ENCODE measurements around the gene HIVEP3. TPM values are rescaled to one million over a fixed set of nuclear protein-coding genes. Genes with fewer than 3 reads are reported as not detected.

Gene HIVEP3
- total and polyA plus RNA-seq, 5 donors, result 6.3 to 7.9 (median 7.2) TPM

GRCh38 chr1:41872074-41872473 is 46.6 kb downstream of the HIVEP3 start:
- Histone ChIP-seq H3K4me3 (ENCODE audit: low read length) (no peak overlapping the region), H3K9me3 (ENCODE audit: control insufficient read depth, low read length) (no peaks in the 10 kb centered on the region), H3K27ac (ENCODE audit: low read length) (no peak overlapping the region), H3K4me1 (ENCODE audit: control insufficient read depth, insufficient read depth, low read length) (peaks cover 10% of the 10 kb centered on the region), H3K27me3 (ENCODE audit: control insufficient read depth, insufficient read depth) (no peaks in the 10 kb centered on the region)
- ATAC-seq, result no peak
- WGBS, result 79% methylated on average over 4 of the region's 4 CpGs
- DNase-seq, result no peak
- intact Hi-C loops (cut with DNase I), result no loop called here

- Histone ChIP-seq H3K9me3 (ENCODE audit: control insufficient read depth, low read length) (no peaks in the 10 kb centered on the region), H3K27ac (ENCODE audit: low read length) (no peak overlapping the region), H3K4me1 (ENCODE audit: control insufficient read depth, insufficient read depth, low read length) (peaks cover 7% of the 10 kb centered on the region), H3K4me3 (ENCODE audit: low read length) (no peak overlapping the region), H3K27me3 (ENCODE audit: control insufficient read depth, insufficient read depth) (no peaks in the 10 kb centered on the region)
- DNase-seq (no peak), ATAC-seq (peak in 1 of 2 donors; percentile 74)
- WGBS, result 55% methylated on average over 7 of the region's 7 CpGs
- intact Hi-C loops (cut with DNase I), result no loop called here
These were observed 48.6 kb downstream of the HIVEP3 start for GRCh38 chr1:41870076-41870562.

- ATAC-seq (no peak), DNase-seq (no peak)
- H3K27me3 ChIP-seq (ENCODE audit: control insufficient read depth, insufficient read depth), result no peaks in the 10 kb centered on the region
- H3K4me3 ChIP-seq (ENCODE audit: low read length), result no peak overlapping the region
- no peak overlapping the region for H3K27ac ChIP-seq (ENCODE audit: low read length)
- H3K4me1 ChIP-seq (ENCODE audit: control insufficient read depth, insufficient read depth, low read length), result peaks cover 5% of the 10 kb centered on the region
- no peaks in the 10 kb centered on the region for H3K9me3 ChIP-seq (ENCODE audit: control insufficient read depth, low read length)
- intact Hi-C loops (cut with DNase I), result no loop called here
- 89% methylated on average over 6 of the region's 6 CpGs for WGBS
These were observed 50.3 kb downstream of the HIVEP3 start for GRCh38 chr1:41868241-41868998.

GRCh38 chr1:41866285-41866684 is 52.4 kb downstream of the HIVEP3 start:
- Histone ChIP-seq H3K4me3 (ENCODE audit: low read length) (no peak overlapping the region), H3K9me3 (ENCODE audit: control insufficient read depth, low read length) (no peaks in the 10 kb centered on the region), H3K27ac (ENCODE audit: low read length) (no peak overlapping the region), H3K4me1 (ENCODE audit: control insufficient read depth, insufficient read depth, low read length) (peaks cover 5% of the 10 kb centered on the region), H3K27me3 (ENCODE audit: control insufficient read depth, insufficient read depth) (no peaks in the 10 kb centered on the region)
- no peak for DNase-seq
- intact Hi-C loops (cut with DNase I), result no loop called here
- WGBS, result 68% methylated on average over 2 of the region's 2 CpGs
- peak in 1 of 2 donors; percentile 47 for ATAC-seq

- peaks cover 2% of the 10 kb centered on the region for H3K4me1 ChIP-seq (ENCODE audit: control insufficient read depth, insufficient read depth, low read length)
- H3K27me3 ChIP-seq (ENCODE audit: control insufficient read depth, insufficient read depth), result no peaks in the 10 kb centered on the region
- 61% methylated on average over 4 of the region's 4 CpGs for WGBS
- H3K9me3 ChIP-seq (ENCODE audit: control insufficient read depth, low read length), result no peaks in the 10 kb centered on the region
- H3K27ac ChIP-seq (ENCODE audit: low read length), result no peak overlapping the region
- DNase-seq (no peak), ATAC-seq (no peak)
- intact Hi-C loops (cut with DNase I), result no loop called here
- H3K4me3 ChIP-seq (ENCODE audit: low read length), result no peak overlapping the region
These were observed 54.2 kb downstream of the HIVEP3 start for GRCh38 chr1:41864471-41865040.

GRCh38 chr1:41863718-41864117 is 55.0 kb downstream of the HIVEP3 start:
- Histone ChIP-seq H3K4me3 (ENCODE audit: low read length) (no peak overlapping the region), H3K9me3 (ENCODE audit: control insufficient read depth, low read length) (no peaks in the 10 kb centered on the region), H3K27ac (ENCODE audit: low read length) (no peak overlapping the region), H3K4me1 (ENCODE audit: control insufficient read depth, insufficient read depth, low read length) (peaks cover 2% of the 10 kb centered on the region), H3K27me3 (ENCODE audit: control insufficient read depth, insufficient read depth) (no peaks in the 10 kb centered on the region)
- DNase-seq (no peak), ATAC-seq (no peak)
- WGBS, result 85% methylated on average over 4 of the region's 4 CpGs
- intact Hi-C loops (cut with DNase I), result no loop called here

- H3K27ac ChIP-seq (ENCODE audit: low read length), result no peak overlapping the region
- no peak for DNase-seq
- H3K4me1 ChIP-seq (ENCODE audit: control insufficient read depth, insufficient read depth, low read length), result peaks cover 2% of the 10 kb centered on the region
- no peaks in the 10 kb centered on the region for H3K9me3 ChIP-seq (ENCODE audit: control insufficient read depth, low read length)
- 69% methylated on average over 7 of the region's 7 CpGs for WGBS
- H3K27me3 ChIP-seq (ENCODE audit: control insufficient read depth, insufficient read depth), result no peaks in the 10 kb centered on the region
- no peak overlapping the region for H3K4me3 ChIP-seq (ENCODE audit: low read length)
- ATAC-seq, result no peak
- intact Hi-C loops (cut with DNase I), result no loop called here
These were observed 56.1 kb downstream of the HIVEP3 start for GRCh38 chr1:41862384-41863221.

- no peak overlapping the region for H3K27ac ChIP-seq (ENCODE audit: low read length)
- H3K4me3 ChIP-seq (ENCODE audit: low read length), result no peak overlapping the region
- no peaks in the 10 kb centered on the region for H3K27me3 ChIP-seq (ENCODE audit: control insufficient read depth, insufficient read depth)
- ATAC-seq (no peak), DNase-seq (no peak)
- H3K4me1 ChIP-seq (ENCODE audit: control insufficient read depth, insufficient read depth, low read length), result peaks cover 2% of the 10 kb centered on the region
- H3K9me3 ChIP-seq (ENCODE audit: control insufficient read depth, low read length), result no peaks in the 10 kb centered on the region
- intact Hi-C loops (cut with DNase I), result no loop called here
- whole genome bisulfite sequencing, result 73% methylated on average over 13 of the region's 13 CpGs
These were observed 57.0 kb downstream of the HIVEP3 start for GRCh38 chr1:41861535-41862383.

GRCh38 chr1:41860771-41861170 is 58.0 kb downstream of the HIVEP3 start:
- peaks cover 2% of the 10 kb centered on the region for H3K4me1 ChIP-seq (ENCODE audit: control insufficient read depth, insufficient read depth, low read length)
- DNase-seq, result no peak
- H3K9me3 ChIP-seq (ENCODE audit: control insufficient read depth, low read length), result no peaks in the 10 kb centered on the region
- ATAC-seq, result no peak
- H3K4me3 ChIP-seq (ENCODE audit: low read length), result no peak overlapping the region
- intact Hi-C loops (cut with DNase I), result no loop called here
- no peaks in the 10 kb centered on the region for H3K27me3 ChIP-seq (ENCODE audit: control insufficient read depth, insufficient read depth)
- H3K27ac ChIP-seq (ENCODE audit: low read length), result no peak overlapping the region
- WGBS, result 74% methylated on average over 8 of the region's 8 CpGs

GRCh38 chr1:41860214-41860613 is 58.5 kb downstream of the HIVEP3 start:
- Histone ChIP-seq H3K9me3 (ENCODE audit: control insufficient read depth, low read length) (no peaks in the 10 kb centered on the region), H3K4me3 (ENCODE audit: low read length) (no peak overlapping the region), H3K27ac (ENCODE audit: low read length) (no peak overlapping the region), H3K4me1 (ENCODE audit: control insufficient read depth, insufficient read depth, low read length) (peaks cover 2% of the 10 kb centered on the region), H3K27me3 (ENCODE audit: control insufficient read depth, insufficient read depth) (no peaks in the 10 kb centered on the region)
- 69% methylated on average over 1 of the region's 1 CpG for WGBS
- DNase-seq, result no peak
- intact Hi-C loops (cut with DNase I), result no loop called here
- ATAC-seq, result no peak

All from right cardiac atrium (tissue), 5 donors.